Measurements from ENCODE around the gene PTPN7.
A peak's percentile ranks its signal among the peaks of the same experiment; 100 is the strongest.
"Not testable (repeated sequence)": the region's sequence is repeated elsewhere in the genome, so short reads cannot be mapped to it uniquely, and the experiment has no call there.

PTPN7 gene

DNA sequence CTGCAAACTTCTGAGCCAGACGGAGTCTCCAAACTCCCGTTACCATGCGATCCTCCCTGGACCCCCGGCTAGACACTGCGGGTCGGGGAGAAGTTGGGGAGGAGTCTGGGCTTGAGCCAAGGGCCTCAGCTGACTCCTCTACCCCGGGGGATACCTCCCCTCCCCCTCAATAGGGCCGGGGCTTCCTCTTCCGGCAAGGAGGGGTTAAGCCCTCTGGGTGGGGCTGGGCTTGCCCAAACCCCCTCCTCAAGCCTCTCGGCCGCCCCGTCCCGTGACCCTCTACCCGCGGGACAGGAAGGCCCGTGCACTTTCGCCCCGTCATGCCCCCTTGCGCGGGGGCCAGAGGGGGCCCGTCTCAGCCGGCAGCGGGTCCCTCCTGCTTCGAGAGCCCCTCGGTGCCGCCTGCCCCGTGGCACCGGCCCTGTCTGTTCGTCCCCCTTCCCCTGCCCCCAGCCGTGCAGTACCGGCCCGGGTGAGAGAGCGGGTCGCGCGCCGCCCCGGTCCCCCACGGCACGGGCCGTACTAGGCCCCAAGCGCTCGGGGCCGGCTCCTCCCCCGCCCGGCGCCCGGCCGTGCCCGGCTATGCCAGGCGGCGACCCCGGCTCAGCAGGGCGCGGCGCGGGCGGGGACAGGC, 16.5 kb downstream of the PTPN7 start:
- Histone ChIP-seq H3K9ac (ENCODE audit: low read depth, low read length) (peak overlapping the region; percentile 79), H3K4me1 (ENCODE audit: insufficient read depth, low read length) (peaks cover 7% of the 10 kb centered on the region), H3K27me3 (ENCODE audit: insufficient read depth, low read length) (peaks cover 15% of the 10 kb centered on the region), H3K27ac (ENCODE audit: low read length) (peak overlapping the region; percentile 46), H3K9me3 (ENCODE audit: insufficient read depth, low read depth, low read length) (no peaks in the 10 kb centered on the region), H3K4me3 (ENCODE audit: low read length) (peak overlapping the region; percentile 98), H3K36me3 (ENCODE audit: insufficient read depth, low read depth, low read length) (no peaks in the 10 kb centered on the region)

DNA sequence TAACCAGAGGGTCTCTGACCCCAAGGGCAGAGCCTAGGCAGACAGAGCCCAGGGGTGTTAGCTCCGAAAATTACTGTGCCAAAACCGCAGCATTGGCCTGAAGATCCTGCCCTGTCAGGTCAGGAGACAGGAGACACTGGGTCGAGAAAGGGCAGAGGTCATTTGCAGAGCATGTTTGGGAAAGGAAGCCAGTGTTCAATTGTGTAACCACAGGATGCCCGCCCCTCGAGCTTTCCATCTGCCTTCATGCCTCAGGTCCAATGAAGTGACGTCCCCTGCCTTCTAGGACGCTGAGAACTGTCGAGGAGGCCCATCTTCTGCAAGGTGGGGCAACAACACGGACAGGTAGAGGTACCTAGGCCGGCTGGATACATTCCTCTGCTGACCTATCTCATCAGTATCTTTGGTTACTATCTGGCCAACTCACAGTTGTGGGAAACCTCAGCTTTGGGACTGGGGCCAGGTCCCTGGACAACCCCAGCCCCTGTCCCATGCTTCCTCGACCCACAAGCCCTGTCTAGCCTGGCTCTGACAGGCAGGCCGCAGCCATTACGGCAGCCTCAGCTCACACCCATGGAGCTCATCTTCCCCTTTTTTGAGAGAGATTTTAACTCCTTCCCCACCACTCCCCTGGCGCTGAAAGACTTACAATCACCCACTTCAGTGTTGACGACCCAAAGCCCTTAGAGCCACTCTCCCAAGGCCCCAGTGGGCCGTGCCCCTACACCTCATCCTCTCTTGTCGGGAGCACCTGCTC, 17.2 kb downstream of the PTPN7 start:
- Histone ChIP-seq H3K9me3 (ENCODE audit: insufficient read depth, low read depth, low read length) (no peaks in the 10 kb centered on the region), H3K9ac (ENCODE audit: low read depth, low read length) (peak overlapping the region; percentile 79), H3K4me3 (ENCODE audit: low read length) (peak overlapping the region; percentile 98), H3K27ac (ENCODE audit: low read length) (peak overlapping the region; percentile 46), H3K4me1 (ENCODE audit: insufficient read depth, low read length) (peaks cover 10% of the 10 kb centered on the region), H3K27me3 (ENCODE audit: insufficient read depth, low read length) (peaks cover 15% of the 10 kb centered on the region), H3K36me3 (ENCODE audit: insufficient read depth, low read depth, low read length) (no peaks in the 10 kb centered on the region; the same call in 1 of the 2 replicates)

DNA sequence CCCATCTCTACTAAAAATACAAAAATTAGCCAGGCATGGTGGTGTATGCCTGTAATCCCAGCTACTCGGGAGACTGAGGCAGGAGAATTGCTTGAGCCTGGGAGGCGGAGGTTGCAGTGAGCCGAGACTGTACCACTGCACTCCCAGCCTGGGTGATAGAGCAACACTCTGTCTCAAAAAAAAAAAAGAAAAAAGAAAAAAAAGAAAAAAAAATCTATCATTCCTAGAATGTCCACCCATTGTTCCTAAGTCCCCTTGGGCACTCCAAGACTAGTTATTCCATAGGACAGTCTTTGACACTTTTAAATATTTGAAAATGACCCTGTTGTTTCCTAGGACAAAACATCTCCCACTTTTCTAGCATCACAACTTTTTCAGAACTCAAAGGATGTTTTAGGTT, 18.9 kb downstream of the PTPN7 start:
- not testable (repeated sequence) for H3K36me3 ChIP-seq (ENCODE audit: insufficient read depth, low read depth, low read length); H3K9ac ChIP-seq (ENCODE audit: low read depth, low read length); H3K27ac ChIP-seq (ENCODE audit: low read length); H3K4me3 ChIP-seq (ENCODE audit: low read length); H3K9me3 ChIP-seq (ENCODE audit: insufficient read depth, low read depth, low read length)
- peaks cover 10% of the 10 kb centered on the region for H3K4me1 ChIP-seq (ENCODE audit: insufficient read depth, low read length)
- H3K27me3 ChIP-seq (ENCODE audit: insufficient read depth, low read length) = peaks cover 15% of the 10 kb centered on the region

DNA sequence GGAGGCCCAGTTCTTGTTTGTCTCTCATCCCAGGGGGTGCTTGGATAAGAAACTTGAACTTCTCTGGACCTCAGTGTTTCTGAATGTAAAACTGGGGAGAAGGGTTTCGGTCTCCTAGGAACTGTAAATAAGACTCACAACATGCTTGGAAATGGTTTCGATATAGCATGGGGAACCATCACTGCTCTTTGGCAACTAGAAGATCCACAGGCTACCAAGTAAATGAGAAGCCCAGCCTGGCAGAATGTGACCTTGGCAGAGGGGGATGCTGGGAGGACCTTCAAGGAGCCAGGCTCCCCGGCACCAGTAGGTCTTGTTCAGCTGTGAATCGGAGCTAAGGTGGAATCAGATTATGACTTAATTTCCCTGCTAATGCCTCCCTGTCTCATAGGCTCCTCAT, 19.6 kb downstream of the PTPN7 start:
- H3K36me3 ChIP-seq (ENCODE audit: insufficient read depth, low read depth, low read length) = peaks cover 8% of the 10 kb centered on the region

DNA sequence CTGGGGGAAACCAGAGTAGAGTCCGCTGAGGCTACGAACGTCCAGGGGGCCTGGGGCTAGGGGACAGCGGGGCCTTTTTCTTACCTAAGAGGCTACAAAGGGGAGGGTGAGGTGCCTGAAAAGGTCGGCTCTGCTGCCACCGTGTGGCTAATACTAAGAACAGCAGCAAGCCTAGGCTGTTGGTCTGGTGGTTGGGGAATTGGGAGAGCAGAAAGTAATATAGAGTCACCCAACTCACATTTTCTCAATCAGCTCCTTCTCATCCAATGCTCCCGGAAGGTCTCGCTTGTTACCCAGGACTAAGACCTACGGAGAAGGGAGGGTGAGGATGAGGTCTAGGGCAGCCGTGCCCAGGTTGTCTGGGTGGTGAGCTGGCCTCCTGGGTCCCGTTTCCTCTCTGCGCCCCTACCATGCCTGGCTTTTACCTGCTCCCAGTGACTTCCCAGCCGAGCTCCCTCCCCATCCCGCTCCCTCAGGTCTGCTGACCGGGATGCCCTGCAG, 25.1 kb downstream of the PTPN7 start:
- Histone ChIP-seq H3K9ac (ENCODE audit: low read depth, low read length) (no peak overlapping the region; the same call in 1 of the 2 replicates), H3K9me3 (ENCODE audit: insufficient read depth, low read depth, low read length) (no peaks in the 10 kb centered on the region), H3K27ac (ENCODE audit: low read length) (no peak overlapping the region), H3K27me3 (ENCODE audit: insufficient read depth, low read length) (no peaks in the 10 kb centered on the region), H3K36me3 (ENCODE audit: insufficient read depth, low read depth, low read length) (peaks cover 42% of the 10 kb centered on the region), H3K4me3 (ENCODE audit: low read length) (no peak overlapping the region), H3K4me1 (ENCODE audit: insufficient read depth, low read length) (peaks cover 3% of the 10 kb centered on the region; the same call in 1 of the 2 replicates)

More for the DNA sequence above, 19.6 kb downstream of the PTPN7 start:
- Histone ChIP-seq H3K4me1 (ENCODE audit: insufficient read depth, low read length) (peaks cover 10% of the 10 kb centered on the region), H3K4me3 (ENCODE audit: low read length) (no peak overlapping the region), H3K27ac (ENCODE audit: low read length) (no peak overlapping the region), H3K27me3 (ENCODE audit: insufficient read depth, low read length) (peaks cover 11% of the 10 kb centered on the region), H3K9me3 (ENCODE audit: insufficient read depth, low read depth, low read length) (no peaks in the 10 kb centered on the region), H3K9ac (ENCODE audit: low read depth, low read length) (no peak overlapping the region)

DNA sequence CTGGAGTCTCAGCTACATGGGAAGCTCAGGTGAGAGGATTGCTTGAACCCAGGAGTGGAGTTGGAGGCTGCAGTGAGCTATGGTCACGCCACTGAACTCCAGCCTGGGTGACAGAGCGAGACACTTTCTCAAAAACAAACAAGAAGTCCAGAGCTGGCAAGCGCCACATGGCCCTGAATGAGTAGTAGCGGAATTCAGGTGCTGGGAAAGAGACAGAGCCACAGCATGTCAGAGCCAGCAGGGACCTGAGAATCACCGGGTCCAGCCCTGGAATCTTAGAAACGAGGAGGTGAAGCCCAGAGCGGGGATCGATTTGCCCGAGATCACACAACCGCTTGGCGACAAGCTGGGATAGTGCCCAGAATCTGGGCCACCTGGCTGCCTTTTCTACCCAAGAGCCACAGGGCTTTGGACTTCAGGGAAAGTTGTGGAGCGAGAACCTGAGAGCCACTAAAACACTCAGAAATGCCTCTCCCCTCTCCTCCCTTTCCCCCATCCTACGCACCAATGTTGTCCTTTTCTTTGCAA, 25.7 kb downstream of the PTPN7 start:
- H3K27ac ChIP-seq (ENCODE audit: low read length) = no peak overlapping the region
- no peaks in the 10 kb centered on the region for H3K27me3 ChIP-seq (ENCODE audit: insufficient read depth, low read length)
- no peaks in the 10 kb centered on the region for H3K9me3 ChIP-seq (ENCODE audit: insufficient read depth, low read depth, low read length)
- H3K4me3 ChIP-seq (ENCODE audit: low read length) = no peak overlapping the region
- peaks cover 42% of the 10 kb centered on the region for H3K36me3 ChIP-seq (ENCODE audit: insufficient read depth, low read depth, low read length)
- H3K4me1 ChIP-seq (ENCODE audit: insufficient read depth, low read length) = peaks cover 3% of the 10 kb centered on the region; the same call in 1 of the 2 replicates
- H3K9ac ChIP-seq (ENCODE audit: low read depth, low read length) = no peak overlapping the region; the same call in 1 of the 2 replicates

DNA sequence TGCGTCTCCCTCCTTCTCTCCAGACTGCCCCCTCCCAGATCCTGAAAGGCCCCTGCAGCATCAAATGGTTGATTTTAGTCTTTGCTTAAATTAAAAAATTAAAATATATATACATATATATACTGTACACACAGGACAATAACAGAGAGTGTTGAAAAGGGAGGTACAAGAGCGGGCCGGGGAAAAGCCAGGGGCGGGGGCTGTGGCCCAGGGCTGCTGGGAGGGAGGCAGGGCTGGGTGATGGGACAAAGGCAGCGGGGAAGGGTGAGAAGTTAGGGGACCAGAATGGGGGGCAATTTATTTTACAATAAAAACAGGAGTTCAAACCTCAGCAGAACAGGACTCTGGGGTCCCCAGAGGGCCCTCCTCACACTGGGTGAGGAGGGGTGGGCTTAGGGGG, 26.4 kb downstream of the PTPN7 start:
- Histone ChIP-seq H3K36me3 (ENCODE audit: insufficient read depth, low read depth, low read length) (peaks cover 42% of the 10 kb centered on the region), H3K27ac (ENCODE audit: low read length) (no peak overlapping the region), H3K27me3 (ENCODE audit: insufficient read depth, low read length) (no peaks in the 10 kb centered on the region), H3K4me3 (ENCODE audit: low read length) (no peak overlapping the region), H3K9me3 (ENCODE audit: insufficient read depth, low read depth, low read length) (no peaks in the 10 kb centered on the region), H3K4me1 (ENCODE audit: insufficient read depth, low read length) (peaks cover 3% of the 10 kb centered on the region; the same call in 1 of the 2 replicates), H3K9ac (ENCODE audit: low read depth, low read length) (no peak overlapping the region)

DNA sequence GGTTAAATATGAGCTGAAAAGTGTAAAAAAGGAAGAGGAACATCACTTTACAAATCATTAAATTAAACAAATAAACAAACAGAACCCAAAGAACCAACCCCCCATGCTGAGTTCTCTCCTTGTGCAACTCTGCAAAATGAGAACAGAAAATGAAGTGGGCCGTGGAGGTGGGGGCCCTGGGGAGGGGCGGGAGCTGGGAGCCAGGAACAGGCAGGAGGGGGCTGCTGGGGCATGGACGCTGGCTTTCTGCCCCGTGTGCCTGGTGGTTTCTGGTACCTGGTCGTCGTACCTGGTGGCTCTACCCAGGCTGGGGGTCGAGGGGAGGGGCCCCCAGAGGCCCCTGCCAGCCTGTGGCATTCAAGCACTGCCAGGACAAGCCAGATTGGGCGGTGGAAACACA, 26.9 kb downstream of the PTPN7 start:
- H3K36me3 ChIP-seq (ENCODE audit: insufficient read depth, low read depth, low read length) = peaks cover 42% of the 10 kb centered on the region
- no peak overlapping the region for H3K27ac ChIP-seq (ENCODE audit: low read length)
- H3K4me3 ChIP-seq (ENCODE audit: low read length) = no peak overlapping the region
- H3K9ac ChIP-seq (ENCODE audit: low read depth, low read length) = no peak overlapping the region
- no peaks in the 10 kb centered on the region for H3K9me3 ChIP-seq (ENCODE audit: insufficient read depth, low read depth, low read length)
- H3K27me3 ChIP-seq (ENCODE audit: insufficient read depth, low read length) = no peaks in the 10 kb centered on the region
- H3K4me1 ChIP-seq (ENCODE audit: insufficient read depth, low read length) = peaks cover 2% of the 10 kb centered on the region; the same call in 1 of the 2 replicates

DNA sequence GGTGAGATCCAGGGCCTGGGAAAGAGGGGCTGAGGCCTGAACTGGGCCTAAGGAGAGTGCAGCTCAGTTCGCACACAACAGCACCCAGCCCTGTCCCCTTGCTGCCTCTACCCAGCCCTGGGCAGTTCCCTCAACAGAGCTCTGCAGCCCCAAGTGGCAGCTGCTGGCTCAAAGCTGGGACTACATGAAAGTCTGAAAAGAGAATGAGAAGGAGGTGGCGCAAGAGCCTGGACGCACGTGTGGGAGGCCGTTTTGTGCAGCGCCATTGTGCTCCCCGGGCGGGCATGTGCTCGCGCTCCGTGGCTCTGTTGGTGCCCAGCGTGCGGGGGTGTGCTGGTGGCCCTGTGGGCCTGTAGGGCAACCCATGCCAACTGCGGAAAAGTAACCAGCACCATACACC, 27.4 kb downstream of the PTPN7 start:
- Histone ChIP-seq H3K27ac (ENCODE audit: low read length) (no peak overlapping the region), H3K9me3 (ENCODE audit: insufficient read depth, low read depth, low read length) (no peaks in the 10 kb centered on the region)

DNA sequence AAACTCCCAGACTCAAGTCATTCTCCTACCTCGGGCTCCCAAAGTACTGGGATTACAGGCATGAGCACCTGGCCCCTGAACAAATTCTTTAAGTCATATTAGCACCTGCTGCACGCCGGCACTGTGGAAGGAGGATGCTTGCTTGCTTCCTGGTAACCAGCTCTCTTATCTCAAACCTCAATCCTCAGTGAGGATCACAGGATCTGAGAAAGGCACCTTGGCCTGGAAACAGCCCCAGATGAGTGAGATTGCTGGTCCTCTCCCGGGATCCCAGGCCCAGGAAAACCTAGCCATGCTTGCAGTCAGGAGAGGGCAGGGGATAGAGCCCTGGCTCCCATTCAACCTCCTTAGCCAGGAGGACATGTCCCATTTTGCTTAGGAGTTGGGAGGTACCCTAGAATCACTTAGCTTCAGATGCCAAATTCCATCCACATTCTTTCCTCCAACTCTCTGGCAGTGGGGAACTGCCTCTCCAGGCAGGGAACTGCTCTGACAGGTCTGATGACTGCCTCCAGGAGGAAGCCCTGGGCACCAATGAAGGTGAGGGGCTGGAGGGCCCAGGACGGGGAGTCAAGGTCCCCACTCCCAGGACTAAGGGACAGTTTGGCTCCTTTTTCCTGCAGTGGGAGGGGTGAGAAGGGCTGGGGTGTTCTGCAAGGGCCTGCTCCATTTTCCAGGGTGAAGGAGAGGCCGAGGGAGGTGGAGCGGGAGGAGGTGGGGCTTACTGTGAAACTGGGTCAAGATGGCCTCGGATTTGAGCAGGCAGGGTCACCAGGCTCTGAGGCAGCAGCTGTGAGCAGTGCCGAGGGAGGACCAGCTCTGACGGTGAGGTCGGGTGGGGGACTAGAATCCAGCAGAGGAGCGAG, 28.2 kb downstream of the PTPN7 start:
- no peak overlapping the region for H3K9ac ChIP-seq (ENCODE audit: low read depth, low read length)
- no peaks in the 10 kb centered on the region for H3K4me1 ChIP-seq (ENCODE audit: insufficient read depth, low read length)
- H3K27me3 ChIP-seq (ENCODE audit: insufficient read depth, low read length) = no peaks in the 10 kb centered on the region
- H3K27ac ChIP-seq (ENCODE audit: low read length) = no peak overlapping the region
- H3K4me3 ChIP-seq (ENCODE audit: low read length) = no peak overlapping the region
- H3K9me3 ChIP-seq (ENCODE audit: insufficient read depth, low read depth, low read length) = no peaks in the 10 kb centered on the region
- peaks cover 35% of the 10 kb centered on the region for H3K36me3 ChIP-seq (ENCODE audit: insufficient read depth, low read depth, low read length)

More for the DNA sequence above, 27.4 kb downstream of the PTPN7 start:
- Histone ChIP-seq H3K4me3 (ENCODE audit: low read length) (no peak overlapping the region), H3K36me3 (ENCODE audit: insufficient read depth, low read depth, low read length) (peaks cover 42% of the 10 kb centered on the region), H3K27me3 (ENCODE audit: insufficient read depth, low read length) (no peaks in the 10 kb centered on the region), H3K4me1 (ENCODE audit: insufficient read depth, low read length) (no peaks in the 10 kb centered on the region), H3K9ac (ENCODE audit: low read depth, low read length) (no peak overlapping the region)

DNA sequence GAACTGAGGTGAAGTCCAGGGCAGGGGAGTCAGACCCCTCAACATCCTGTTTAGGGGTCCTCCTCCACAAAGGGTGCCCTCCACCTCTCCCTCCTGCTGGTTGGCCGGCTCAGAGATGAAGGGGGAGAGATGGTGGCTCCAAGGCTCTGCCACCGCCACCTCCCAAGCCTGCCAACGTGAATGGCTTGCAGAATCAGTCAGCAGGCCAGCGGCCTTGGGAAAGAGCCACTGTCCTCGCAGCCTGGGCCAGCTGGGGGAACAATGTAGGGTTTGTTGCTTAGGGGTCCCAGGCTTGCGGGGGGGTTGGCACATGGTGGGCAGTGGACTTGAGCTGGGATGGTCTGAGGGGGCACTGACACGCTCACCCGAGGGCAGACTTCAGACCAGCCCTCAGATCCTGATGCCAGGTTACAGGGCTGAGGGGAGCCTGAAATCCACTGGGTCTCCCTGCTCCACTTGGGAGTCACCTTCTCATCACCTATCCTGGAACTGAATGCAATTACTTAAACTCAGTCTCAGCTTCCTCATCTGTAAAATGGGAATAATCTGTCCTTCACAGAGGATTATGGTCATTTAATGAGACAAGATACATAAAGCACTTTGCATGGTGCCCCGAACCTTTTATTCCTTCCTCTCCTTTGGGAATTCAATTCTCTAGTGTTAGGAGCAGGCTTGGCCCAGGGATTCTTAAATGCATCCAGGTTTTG, 29.4 kb downstream of the PTPN7 start:
- Histone ChIP-seq H3K27me3 (ENCODE audit: insufficient read depth, low read length) (no peaks in the 10 kb centered on the region), H3K27ac (ENCODE audit: low read length) (no peak overlapping the region), H3K9ac (ENCODE audit: low read depth, low read length) (no peak overlapping the region), H3K9me3 (ENCODE audit: insufficient read depth, low read depth, low read length) (no peaks in the 10 kb centered on the region), H3K4me3 (ENCODE audit: low read length) (no peak overlapping the region), H3K36me3 (ENCODE audit: insufficient read depth, low read depth, low read length) (peaks cover 35% of the 10 kb centered on the region), H3K4me1 (ENCODE audit: insufficient read depth, low read length) (no peaks in the 10 kb centered on the region)

All from iPS-20b (cell line).